Measurements from ENCODE around the gene HTR7.
A peak's percentile ranks its signal among the peaks of the same experiment; 100 is the strongest.
"Not testable (repeated sequence)": the region's sequence is repeated elsewhere in the genome, so short reads cannot be mapped to it uniquely, and the experiment has no call there.

The HTR7 gene

GRCh38 chr10:90857635-90858460, at the start of gene HTR7:
TSS of gene HTR7 (minus strand) at chr10:90858039. CDS start at chr10:90857671, 368 bp downstream.
- TF ChIP-seq CTCF (IDR thresholded peaks at IDR 0.05; ENCODE audit: low read depth, low read length, missing control alignments) = peak; percentile 52
- DNase-seq (ENCODE audit: low read depth) = no peak
- H3K4me3 ChIP-seq (ENCODE audit: low read depth, low read length) = peak within 1 kb of the TSS; percentile 59

- no peak overlapping the region for H3K4me3 ChIP-seq (ENCODE audit: low read depth, low read length)
Observed at GRCh38 chr10:90906596-90906995, 48.8 kb upstream of the HTR7 start.

GRCh38 chr10:90905925-90906324, 48.1 kb upstream of the HTR7 start:
- TF ChIP-seq CTCF (IDR thresholded peaks at IDR 0.05; ENCODE audit: low read depth, low read length, missing control alignments) = no peak
- no peak for DNase-seq (ENCODE audit: low read depth)
- H3K4me3 ChIP-seq (ENCODE audit: low read depth, low read length) = no peak overlapping the region

More at GRCh38 chr10:90906596-90906995, 48.8 kb upstream of the HTR7 start:
- TF ChIP-seq CTCF (IDR thresholded peaks at IDR 0.05; ENCODE audit: low read depth, low read length, missing control alignments) = no peak
- DNase-seq (ENCODE audit: low read depth) = no peak

GRCh38 chr10:90896916-90897315, 39.1 kb upstream of the HTR7 start:
- DNase-seq (ENCODE audit: low read depth); H3K4me3 ChIP-seq (ENCODE audit: low read depth, low read length): not testable (repeated sequence)

- no peak for TF ChIP-seq CTCF (IDR thresholded peaks at IDR 0.05; ENCODE audit: low read depth, low read length, missing control alignments)
- no peak for DNase-seq (ENCODE audit: low read depth)
- H3K4me3 ChIP-seq (ENCODE audit: low read depth, low read length) = no peak overlapping the region
Observed at GRCh38 chr10:90893190-90893589, 35.4 kb upstream of the HTR7 start.

- no peak for DNase-seq (ENCODE audit: low read depth)
- H3K4me3 ChIP-seq (ENCODE audit: low read depth, low read length) = no peak overlapping the region
Observed at GRCh38 chr10:90890347-90890746, 32.5 kb upstream of the HTR7 start.

GRCh38 chr10:90889636-90890035, 31.8 kb upstream of the HTR7 start:
- H3K4me3 ChIP-seq (ENCODE audit: low read depth, low read length) = no peak overlapping the region
- DNase-seq (ENCODE audit: low read depth) = no peak
- TF ChIP-seq CTCF (IDR thresholded peaks at IDR 0.05; ENCODE audit: low read depth, low read length, missing control alignments) = no peak

More at GRCh38 chr10:90890347-90890746, 32.5 kb upstream of the HTR7 start:
- no peak for TF ChIP-seq CTCF (IDR thresholded peaks at IDR 0.05; ENCODE audit: low read depth, low read length, missing control alignments)
